GM21619 (cell line): Measurements from ENCODE around the gene ZNF396.

Experiments used
- ATAC-seq: cut with Tn5 transposase; IDR thresholded peaks from one replicate; pipeline ENCODE4 v1.9.1; 2021; ENCODE audit not compliant: unreplicated experiment

Gene ZNF396

GRCh38 chr18:35343488-35343935 lies 33.6 kb downstream of the ZNF396 start:
- ATAC-seq, result no peak

GRCh38 chr18:35337286-35337685 lies 39.9 kb downstream of the ZNF396 start:
- ATAC-seq, result no peak

GRCh38 chr18:35335866-35336265 lies 41.3 kb downstream of the ZNF396 start:
- no peak for ATAC-seq

GRCh38 chr18:35334821-35335220 lies 42.3 kb downstream of the ZNF396 start:
- ATAC-seq, result no peak

GRCh38 chr18:35334212-35334611 lies 42.9 kb downstream of the ZNF396 start:
- no peak for ATAC-seq

- ATAC-seq, result no peak
These were observed 45.6 kb downstream of the ZNF396 start for GRCh38 chr18:35331367-35332087.

GRCh38 chr18:35328868-35329267 lies 48.3 kb downstream of the ZNF396 start:
- no peak for ATAC-seq

- ATAC-seq, result no peak
These were observed 50.3 kb downstream of the ZNF396 start for GRCh38 chr18:35326695-35327387.

GRCh38 chr18:35324926-35325655 lies 52.0 kb downstream of the ZNF396 start:
- no peak for ATAC-seq

- ATAC-seq, result no peak
These were observed 54.4 kb downstream of the ZNF396 start for GRCh38 chr18:35322486-35323458.
